HG03432 (cell line): Measurements from ENCODE around the gene GFM1.

ENCODE experiments used
- ATAC-seq: cut with Tn5 transposase; IDR thresholded peaks from one replicate; pipeline ENCODE4 v1.9.1; 2021; ENCODE audit warnings: mild to moderate bottlenecking, moderate library complexity; ENCODE audit not compliant: unreplicated experiment

Gene GFM1

DNA sequence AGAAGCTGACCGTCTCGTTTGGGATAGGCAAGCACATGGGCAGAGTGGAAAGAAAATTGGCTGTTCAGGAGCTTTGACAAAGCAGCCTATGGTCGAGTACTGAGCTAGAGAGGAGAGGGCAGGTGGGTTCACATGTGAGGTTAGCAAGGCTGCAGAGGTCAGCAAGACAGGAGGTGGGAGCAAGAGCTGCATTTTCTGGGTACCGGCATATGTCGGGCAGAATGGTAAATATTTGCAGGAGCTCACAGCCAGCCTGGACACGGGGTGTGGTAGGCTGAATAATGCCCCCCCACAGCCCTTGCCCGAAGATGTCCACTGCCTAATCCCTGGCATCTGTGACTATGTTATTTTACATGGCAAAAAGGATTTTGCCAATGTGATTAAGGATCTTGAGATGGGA lies 79.7 kb downstream of the GFM1 start:
- ATAC-seq = no peak

DNA sequence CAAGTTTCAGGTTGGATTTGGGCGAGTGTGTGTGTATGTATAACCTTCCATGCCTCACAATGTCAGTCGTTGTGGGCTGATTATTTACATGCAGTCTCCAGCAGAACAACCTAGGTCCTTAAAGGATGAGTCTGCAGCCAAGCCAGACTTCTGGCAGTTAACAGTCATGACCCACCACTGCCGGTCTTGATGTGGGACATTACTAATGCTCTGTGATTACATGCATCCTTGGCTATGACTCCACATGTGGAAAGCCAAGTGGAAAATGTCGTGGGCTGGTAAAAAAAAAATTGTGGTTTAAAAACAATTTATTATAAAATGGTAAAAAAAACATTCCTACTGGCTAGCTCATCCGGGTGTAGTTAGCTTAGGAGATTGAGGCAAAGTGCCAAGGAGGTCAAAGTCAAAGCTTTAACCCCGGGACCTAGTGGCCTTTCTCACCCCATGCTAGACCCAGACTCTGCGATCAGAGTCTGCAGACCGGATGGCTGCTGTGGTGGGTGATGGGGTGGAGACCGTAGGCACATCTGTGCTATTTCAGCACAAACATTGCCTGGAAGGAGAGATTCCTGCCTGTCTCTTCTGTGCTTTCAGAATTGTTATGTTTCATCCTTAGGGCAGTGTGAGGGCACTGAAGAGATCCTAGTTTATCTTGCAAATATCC lies 81.2 kb downstream of the GFM1 start:
- no peak for ATAC-seq

- ATAC-seq = peak; percentile 63
Observed at GRCh38 chr3:158727206-158728060, 83.1 kb downstream of the GFM1 start.

GRCh38 chr3:158728061-158728377 lies 83.7 kb downstream of the GFM1 start:
- ATAC-seq = no peak

- ATAC-seq = no peak
Observed at GRCh38 chr3:158728851-158729250, 84.5 kb downstream of the GFM1 start.

GRCh38 chr3:158731486-158731885 lies 87.2 kb downstream of the GFM1 start:
- ATAC-seq = no peak

GRCh38 chr3:158731938-158732855 lies 87.9 kb downstream of the GFM1 start, which contains the start of gene RARRES1:
RARRES1 (minus strand) TSS chr3:158732457; CDS start chr3:158732415, 42 bp downstream.
- peak; percentile 85 for ATAC-seq

- no peak for ATAC-seq
Observed at GRCh38 chr3:158732856-158733200, 88.5 kb downstream of the GFM1 start.

GRCh38 chr3:158733656-158734055 lies 89.3 kb downstream of the GFM1 start:
- no peak for ATAC-seq

- ATAC-seq = no peak
Observed at GRCh38 chr3:158735296-158736033, 91.1 kb downstream of the GFM1 start.

GRCh38 chr3:158737410-158737809 lies 93.1 kb downstream of the GFM1 start:
- no peak for ATAC-seq

DNA sequence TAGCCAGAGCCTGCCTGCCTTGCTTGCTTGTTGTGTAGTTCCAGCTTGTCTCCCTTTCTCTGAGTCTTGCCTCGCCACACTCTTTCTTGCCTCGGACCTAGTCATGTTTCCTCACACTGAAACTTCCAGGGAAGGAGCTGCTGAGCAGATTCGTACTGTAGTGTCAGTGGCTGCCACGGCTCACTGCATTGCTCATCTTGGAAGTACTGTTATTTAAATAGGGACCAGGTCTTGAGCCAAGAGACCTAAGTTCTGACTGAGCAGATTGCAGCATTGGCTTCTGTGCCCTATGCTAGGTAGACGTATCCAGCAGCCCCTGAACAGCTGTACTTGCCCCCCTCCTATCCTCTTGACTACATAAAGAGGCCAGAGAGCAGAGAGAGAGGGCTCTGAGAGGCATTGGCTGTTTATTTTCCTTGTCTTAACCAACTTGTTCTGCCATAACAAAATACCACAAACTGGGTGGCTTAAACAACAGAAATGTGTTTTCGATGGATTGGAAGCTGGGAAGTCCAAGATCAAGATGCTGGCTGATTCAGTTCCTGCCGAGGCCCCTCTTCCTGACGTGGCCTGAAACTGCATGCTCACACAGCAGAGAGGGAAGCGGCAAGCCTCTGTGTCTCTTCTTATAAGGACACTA lies 93.8 kb downstream of the GFM1 start:
- no peak for ATAC-seq

GRCh38 chr3:158738653-158739052 lies 94.3 kb downstream of the GFM1 start:
- no peak for ATAC-seq

GRCh38 chr3:158739078-158739477 lies 94.8 kb downstream of the GFM1 start:
- ATAC-seq = no peak

- no peak for ATAC-seq
Observed at GRCh38 chr3:158739661-158740060, 95.3 kb downstream of the GFM1 start.
